ENCODE measurements around the gene ABITRAM. TPM values are rescaled to one million over a fixed set of nuclear protein-coding genes. Genes with fewer than 3 reads are reported as not detected.
"Not testable (repeated sequence)": the region's sequence is repeated elsewhere in the genome, so short reads cannot be mapped to it uniquely, and the experiment has no call there.

Gene ABITRAM
- total RNA-seq, 4 donors from 2014 or later, result 7.1 to 28.1 (median 9.5) TPM

DNA sequence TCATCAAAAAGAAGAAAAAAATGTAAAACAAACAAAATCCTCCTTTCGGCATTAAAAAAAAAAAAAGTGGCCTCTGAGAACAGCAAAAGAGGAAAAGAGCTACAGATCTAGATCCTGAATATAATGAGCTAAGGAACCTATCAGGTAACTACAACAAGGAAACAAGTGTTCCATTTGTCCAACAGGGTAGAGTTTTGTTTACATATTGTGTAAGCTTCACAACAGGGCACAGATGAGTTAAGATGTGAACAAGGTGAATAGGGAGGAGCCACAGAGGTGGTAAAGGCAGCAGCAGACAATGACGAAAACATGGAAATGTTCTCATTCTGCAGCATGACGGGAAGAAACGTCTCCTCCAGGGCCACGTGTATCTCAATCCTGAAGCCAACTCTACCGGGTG is 14.7 kb upstream of the ABITRAM start:
- no peak for ATAC-seq
- Histone ChIP-seq H3K4me3 (no peak overlapping the region), H3K36me3 (peaks cover 5 to 100% of the 10 kb centered on the region in 2 donors), H3K9me3 (no peaks in the 10 kb centered on the region), H3K27me3 (no peaks in the 10 kb centered on the region), H3K4me1 (no peaks in the 10 kb centered on the region), H3K27ac (no peak overlapping the region)
- TF ChIP-seq POLR2A (IDR thresholded peaks at IDR 0.05) (no peak), POLR2AphosphoS5 (IDR thresholded peaks at IDR 0.05) (no peak), CTCF (IDR thresholded peaks at IDR 0.05) (no peak)
- 80 to 81% methylated on average over 4 to 6 of the region's 6 CpGs for WGBS, 2 donors (ENCODE audit: low coverage in 1 of 2)

GRCh38 chr9:108920401-108920800 is 13.8 kb upstream of the ABITRAM start:
- H3K36me3 ChIP-seq, result peaks cover 2 to 100% of the 10 kb centered on the region in 2 donors
- not testable (repeated sequence) for H3K4me1 ChIP-seq, H3K27ac ChIP-seq, H3K27me3 ChIP-seq, ATAC-seq, H3K9me3 ChIP-seq, H3K4me3 ChIP-seq
- WGBS, 2 donors (ENCODE audit: low coverage in 1 of 2), result 64 to 91% methylated on average over 1 of the region's 1 CpG

GRCh38 chr9:108921200-108921599 is 13.0 kb upstream of the ABITRAM start:
- ATAC-seq, result no peak
- no peak overlapping the region for H3K4me3 ChIP-seq
- WGBS, 2 donors (ENCODE audit: low coverage in 1 of 2), result 80 to 86% methylated on average over 1 of the region's 1 CpG
- peaks cover 0 to 100% of the 10 kb centered on the region in 2 donors for H3K36me3 ChIP-seq
- no peaks in the 10 kb centered on the region for H3K4me1 ChIP-seq
- H3K27ac ChIP-seq, result no peak overlapping the region
- no peak for TF ChIP-seq CTCF (IDR thresholded peaks at IDR 0.05)
- TF ChIP-seq POLR2A (IDR thresholded peaks at IDR 0.05), result no peak
- TF ChIP-seq POLR2AphosphoS5 (IDR thresholded peaks at IDR 0.05), result no peak
- no peak for TF ChIP-seq EP300 (IDR thresholded peaks at IDR 0.05)
- H3K9me3 ChIP-seq, result no peaks in the 10 kb centered on the region
- no peaks in the 10 kb centered on the region for H3K27me3 ChIP-seq

GRCh38 chr9:108924466-108924865 is 9.7 kb upstream of the ABITRAM start:
- Histone ChIP-seq H3K27me3 (no peaks in the 10 kb centered on the region), H3K9me3 (no peaks in the 10 kb centered on the region), H3K36me3 (peaks cover 0 to 100% of the 10 kb centered on the region in 2 donors), H3K4me3 (no peak overlapping the region), H3K27ac (no peak overlapping the region), H3K4me1 (no peaks in the 10 kb centered on the region)
- TF ChIP-seq CTCF (IDR thresholded peaks at IDR 0.05) (no peak), POLR2AphosphoS5 (IDR thresholded peaks at IDR 0.05) (no peak), POLR2A (IDR thresholded peaks at IDR 0.05) (no peak), EP300 (IDR thresholded peaks at IDR 0.05) (no peak)
- no peak for ATAC-seq

DNA sequence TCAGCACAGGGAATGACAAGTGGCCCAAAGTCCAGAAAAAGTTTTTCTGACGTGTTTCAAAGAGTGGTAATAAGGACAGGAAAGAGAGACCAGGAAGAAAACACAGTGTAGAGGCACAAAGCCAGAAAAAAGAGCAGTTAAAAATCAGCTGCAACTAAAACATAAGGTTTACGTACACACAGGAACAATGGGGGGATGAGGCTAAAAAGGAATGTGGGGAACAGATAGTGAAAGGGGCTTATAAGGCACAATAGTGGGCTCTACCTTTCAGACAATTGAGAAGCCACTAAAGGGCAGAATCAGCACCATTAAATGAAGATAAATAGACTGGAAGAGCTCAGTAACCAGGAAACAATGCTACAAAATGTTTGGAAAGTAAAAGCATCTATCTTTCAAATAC is 5.8 kb upstream of the ABITRAM start:
- TF ChIP-seq EP300 (IDR thresholded peaks at IDR 0.05) (no peak), POLR2A (IDR thresholded peaks at IDR 0.05) (no peak), CTCF (IDR thresholded peaks at IDR 0.05) (no peak), POLR2AphosphoS5 (IDR thresholded peaks at IDR 0.05) (no peak)
- no peak for ATAC-seq
- WGBS, 2 donors (ENCODE audit: low coverage in 1 of 2), result 43 to 68% methylated on average over 2 of the region's 2 CpGs
- Histone ChIP-seq H3K27ac (no peak overlapping the region), H3K9me3 (no peaks in the 10 kb centered on the region), H3K4me3 (no peak overlapping the region), H3K36me3 (peaks cover 0 to 72% of the 10 kb centered on the region in 2 donors), H3K27me3 (no peaks in the 10 kb centered on the region), H3K4me1 (peaks cover 0 to 20% (median 7%) of the 10 kb centered on the region in 3 donors)
